ENCODE measurements around the gene CHI3L2. TPM values are rescaled to one million over a fixed set of nuclear protein-coding genes. Genes with fewer than 3 reads are reported as not detected.

Gene CHI3L2
- total and polyA plus RNA-seq, 3 donors from 2014 or later: 0.55 to 5.0 (median 4.3) TPM

GRCh38 chr1:111281411-111281810 lies 53.9 kb downstream of the CHI3L2 start:
- intact Hi-C loops (cut with DNase I; ENCODE audit: low total_unique reads): no loop called here
- WGBS, 2 donors: 76 to 85% methylated on average over 5 of the region's 5 CpGs
- H3K4me1 ChIP-seq: no peaks in the 10 kb centered on the region
- DNase-seq: no peak
- no peak for TF ChIP-seq POLR2A (IDR thresholded peaks at IDR 0.05)
- no peak for TF ChIP-seq CTCF (IDR thresholded peaks at IDR 0.05)
- no peak overlapping the region for H3K4me3 ChIP-seq
- no peaks in the 10 kb centered on the region for H3K9me3 ChIP-seq
- no peaks in the 10 kb centered on the region for H3K36me3 ChIP-seq (ENCODE audit: low read depth, missing control alignments)
- no peak overlapping the region for H3K27ac ChIP-seq
- H3K27me3 ChIP-seq: no peaks in the 10 kb centered on the region

- intact Hi-C loops (cut with DNase I; ENCODE audit: low total_unique reads): no loop called here
- TF ChIP-seq POLR2A (IDR thresholded peaks at IDR 0.05): no peak
- no peak for TF ChIP-seq CTCF (IDR thresholded peaks at IDR 0.05)
- H3K27me3 ChIP-seq: no peaks in the 10 kb centered on the region
- H3K4me1 ChIP-seq: no peaks in the 10 kb centered on the region
- H3K9me3 ChIP-seq: no peaks in the 10 kb centered on the region
- H3K4me3 ChIP-seq: no peak overlapping the region
- H3K36me3 ChIP-seq (ENCODE audit: low read depth, missing control alignments): no peaks in the 10 kb centered on the region
- no peak for DNase-seq
- H3K27ac ChIP-seq: no peak overlapping the region
Measured at GRCh38 chr1:111283838-111284237, 56.3 kb downstream of the CHI3L2 start.

GRCh38 chr1:111285879-111286278 lies 58.4 kb downstream of the CHI3L2 start:
- Histone ChIP-seq H3K36me3 (ENCODE audit: low read depth, missing control alignments) (no peaks in the 10 kb centered on the region), H3K4me1 (no peaks in the 10 kb centered on the region), H3K4me3 (no peak overlapping the region), H3K27me3 (no peaks in the 10 kb centered on the region), H3K27ac (no peak overlapping the region), H3K9me3 (no peaks in the 10 kb centered on the region)
- WGBS, 2 donors: 90 to 96% methylated on average over 2 of the region's 2 CpGs
- intact Hi-C loops (cut with DNase I; ENCODE audit: low total_unique reads): no loop called here
- TF ChIP-seq POLR2A (IDR thresholded peaks at IDR 0.05) (no peak), CTCF (IDR thresholded peaks at IDR 0.05) (no peak)
- DNase-seq: no peak

GRCh38 chr1:111286912-111287311 lies 59.4 kb downstream of the CHI3L2 start:
- Histone ChIP-seq H3K9me3 (no peaks in the 10 kb centered on the region), H3K27ac (no peak overlapping the region), H3K4me3 (no peak overlapping the region), H3K36me3 (ENCODE audit: low read depth, missing control alignments) (no peaks in the 10 kb centered on the region), H3K4me1 (no peaks in the 10 kb centered on the region), H3K27me3 (no peaks in the 10 kb centered on the region)
- 0 to 47% methylated on average over 1 of the region's 1 CpG for WGBS, 2 donors
- intact Hi-C loops (cut with DNase I; ENCODE audit: low total_unique reads): no loop called here
- TF ChIP-seq POLR2A (IDR thresholded peaks at IDR 0.05) (no peak), CTCF (IDR thresholded peaks at IDR 0.05) (no peak)
- DNase-seq: no peak

- no peak overlapping the region for H3K27ac ChIP-seq
- intact Hi-C loops (cut with DNase I; ENCODE audit: low total_unique reads): no loop called here
- no peaks in the 10 kb centered on the region for H3K9me3 ChIP-seq
- DNase-seq: no peak
- no peak for TF ChIP-seq POLR2A (IDR thresholded peaks at IDR 0.05)
- no peak for TF ChIP-seq CTCF (IDR thresholded peaks at IDR 0.05)
- H3K4me3 ChIP-seq: no peak overlapping the region
- 56 to 62% methylated on average over 4 to 5 of the region's 5 CpGs for WGBS, 2 donors
- H3K4me1 ChIP-seq: no peaks in the 10 kb centered on the region
- no peaks in the 10 kb centered on the region for H3K36me3 ChIP-seq (ENCODE audit: low read depth, missing control alignments)
- H3K27me3 ChIP-seq: no peaks in the 10 kb centered on the region
Measured at GRCh38 chr1:111289371-111289770, 61.9 kb downstream of the CHI3L2 start.
